ENCODE measurements around the gene USP49.

The USP49 gene

GRCh38 chr6:41805830-41806774, 89.1 kb downstream of the USP49 start:
- no peak for DNase-seq

- no peak for DNase-seq
These were observed 93.8 kb downstream of the USP49 start for GRCh38 chr6:41801380-41801779.

GRCh38 chr6:41799559-41799911, 95.6 kb downstream of the USP49 start:
- no peak for DNase-seq

GRCh38 chr6:41798901-41799558, 96.1 kb downstream of the USP49 start:
- no peak for DNase-seq

GRCh38 chr6:41796474-41796873, 98.7 kb downstream of the USP49 start:
- no peak for DNase-seq

GRCh38 chr6:41791984-41792383, 103.2 kb downstream of the USP49 start:
- DNase-seq, result no peak

- no peak for DNase-seq
These were observed 103.9 kb downstream of the USP49 start for GRCh38 chr6:41791305-41791704.

GRCh38 chr6:41790045-41790444, 105.1 kb downstream of the USP49 start:
- no peak for DNase-seq

- DNase-seq, result no peak
These were observed 105.8 kb downstream of the USP49 start for GRCh38 chr6:41789390-41789724.

GRCh38 chr6:41787219-41787917, 107.8 kb downstream of the USP49 start, which contains the start of gene TOMM6:
Gene TOMM6, plus strand, starts transcription at chr6:41787694. Its CDS starts 4 bp downstream, at chr6:41787698.
- peak; percentile 96 for DNase-seq

- DNase-seq, result peak; percentile 75
These were observed 108.5 kb downstream of the USP49 start for GRCh38 chr6:41786451-41787218.

- DNase-seq, result peak; percentile 34
These were observed 109.3 kb downstream of the USP49 start for GRCh38 chr6:41785689-41786450.

GRCh38 chr6:41785254-41785653, 109.9 kb downstream of the USP49 start:
- no peak for DNase-seq

- DNase-seq, result no peak
These were observed 110.5 kb downstream of the USP49 start for GRCh38 chr6:41784581-41785171.

- DNase-seq, result no peak
These were observed 111.9 kb downstream of the USP49 start for GRCh38 chr6:41783106-41783780.

- DNase-seq, result peak; percentile 20
These were observed 113.8 kb downstream of the USP49 start for GRCh38 chr6:41781366-41781730.

GRCh38 chr6:41780551-41781365, 114.4 kb downstream of the USP49 start, which contains the start of gene PRICKLE4:
Gene PRICKLE4, plus strand, starts transcription at chr6:41780782. Its CDS starts 2,692 bp downstream, at chr6:41783474.
- DNase-seq, result no peak

- peak; percentile 86 for DNase-seq
These were observed 115.2 kb downstream of the USP49 start, which contains the start of gene FRS3 for GRCh38 chr6:41779788-41780550. Gene FRS3, minus strand, starts transcription at chr6:41779900. Its CDS starts 2,913 bp downstream, at chr6:41776987.

GRCh38 chr6:41779336-41779735, 115.8 kb downstream of the USP49 start:
- DNase-seq, result no peak

Measured in NCI-H510A (cell line).